CD4-positive, alpha-beta memory T cell (primary cell): ENCODE measurements around the gene USH1G. TPM values are rescaled to one million over a fixed set of nuclear protein-coding genes. Genes with fewer than 3 reads are reported as not detected.
"Not testable (repeated sequence)": the region's sequence is repeated elsewhere in the genome, so short reads cannot be mapped to it uniquely, and the experiment has no call there.

Experiments used
- CTCF ChIA-PET: fragments of 350-600 bp; sonication (Branson Sonifier 250); formaldehyde crosslinking; loops from one replicate; lab custom pipeline; 2021; ENCODE audit warnings: inconsistent platforms; ENCODE audit not compliant: partially characterized antibody; lab: Charles Lee
- POLR2A ChIA-PET: fragments of 350-600 bp; sonication (Branson Sonifier 250); formaldehyde crosslinking; loops from one replicate; lab custom pipeline; 2021; ENCODE audit not compliant: partially characterized antibody; lab: Charles Lee
- DNase-seq, 5 donors: peaks; one replicate each; pipeline versions ENCODE4 v3.0.0 to v3.0.0-alpha.2; 2020 to 2022; ENCODE audit warnings: mixed read lengths in 1 of 5
- H3K27ac ChIP-seq: one replicate; pipeline ENCODE4 v1.7.0; 2013; ENCODE audit warnings: low read depth, low read length
- H3K27me3 ChIP-seq: 2 replicates; pipeline ENCODE4 v1.7.0; 2013; ENCODE audit warnings: mild to moderate bottlenecking, low read length, moderate library complexity; ENCODE audit not compliant: insufficient read depth
- H3K36me3 ChIP-seq: 2 replicates; pipeline ENCODE4 v1.7.0; 2013; ENCODE audit warnings: mild to moderate bottlenecking, low read length, moderate library complexity; ENCODE audit not compliant: insufficient read depth
- H3K4me1 ChIP-seq: 2 replicates; pipeline ENCODE4 v1.7.0; 2013; ENCODE audit warnings: mild to moderate bottlenecking, low read length, moderate library complexity; ENCODE audit not compliant: insufficient read depth
- H3K4me3 ChIP-seq, 2 donors: one replicate each; pipeline ENCODE4 v1.7.0; 2013; ENCODE audit warnings: low read length in 2 of 2, mild to moderate bottlenecking in 1 of 2
- H3K9me3 ChIP-seq, 2 donors: one replicate each; pipeline ENCODE4 v1.7.0; 2013; ENCODE audit warnings: low read length in 2 of 2, control low read depth in 1 of 2; ENCODE audit not compliant: control insufficient read depth in 1 of 2
- H3K27ac Mint-ChIP-seq, 7 donors: one replicate each; pipeline ENCODE4 v1.8.0; 2020 to 2021; ENCODE audit warnings: mixed read lengths in 7 of 7, mild to moderate bottlenecking in 6 of 7, inconsistent platforms in 3 of 7, moderate library complexity in 3 of 7
- H3K27me3 Mint-ChIP-seq, 2 donors: one replicate each; pipeline ENCODE4 v1.8.0; 2020 to 2021; ENCODE audit warnings: mixed read lengths in 2 of 2
- H3K36me3 Mint-ChIP-seq, 2 donors: one replicate each; pipeline ENCODE4 v1.8.0; 2020 to 2021; ENCODE audit warnings: mixed read lengths in 2 of 2, inconsistent platforms in 1 of 2, mild to moderate bottlenecking in 1 of 2
- H3K4me1 Mint-ChIP-seq, 4 donors: one replicate each; pipeline ENCODE4 v1.8.0; 2020 to 2021; ENCODE audit warnings: mixed read lengths in 4 of 4, mild to moderate bottlenecking in 1 of 4
- H3K4me3 Mint-ChIP-seq, 8 donors: one replicate each; pipeline ENCODE4 v1.8.0; 2020 to 2021; ENCODE audit warnings: mixed read lengths in 8 of 8, mild to moderate bottlenecking in 7 of 8, moderate library complexity in 6 of 8, inconsistent platforms in 3 of 8
- H3K9me3 Mint-ChIP-seq, 8 donors: one replicate each; pipeline ENCODE4 v1.8.0; 2020 to 2021; ENCODE audit warnings: mixed read lengths in 8 of 8, mild to moderate bottlenecking in 5 of 8, inconsistent platforms in 3 of 8, moderate library complexity in 1 of 8
- intact Hi-C: fragments of 100-400 bp; cut with micrococcal nuclease; formaldehyde crosslinking; loops from one replicate; pipeline ENCODE4 v1.15.1; 2023
- polyA plus RNA-seq, 2 donors: library from polyadenylated mRNA; unstranded; fragments of 300-500 nt; fragmentation: Illumina TruSeq; gene quantifications; one replicate each; pipeline ENCODE4 v1.2.3, GENCODE V29; 2021
- total RNA-seq, 2 experiments: library from RNA; stranded (reverse); gene quantifications; one replicate each; pipeline ENCODE4 v1.2.3, GENCODE V29; 2021

The USH1G gene
- total and polyA plus RNA-seq, 4 experiments from 2014 or later = not detected

DNA sequence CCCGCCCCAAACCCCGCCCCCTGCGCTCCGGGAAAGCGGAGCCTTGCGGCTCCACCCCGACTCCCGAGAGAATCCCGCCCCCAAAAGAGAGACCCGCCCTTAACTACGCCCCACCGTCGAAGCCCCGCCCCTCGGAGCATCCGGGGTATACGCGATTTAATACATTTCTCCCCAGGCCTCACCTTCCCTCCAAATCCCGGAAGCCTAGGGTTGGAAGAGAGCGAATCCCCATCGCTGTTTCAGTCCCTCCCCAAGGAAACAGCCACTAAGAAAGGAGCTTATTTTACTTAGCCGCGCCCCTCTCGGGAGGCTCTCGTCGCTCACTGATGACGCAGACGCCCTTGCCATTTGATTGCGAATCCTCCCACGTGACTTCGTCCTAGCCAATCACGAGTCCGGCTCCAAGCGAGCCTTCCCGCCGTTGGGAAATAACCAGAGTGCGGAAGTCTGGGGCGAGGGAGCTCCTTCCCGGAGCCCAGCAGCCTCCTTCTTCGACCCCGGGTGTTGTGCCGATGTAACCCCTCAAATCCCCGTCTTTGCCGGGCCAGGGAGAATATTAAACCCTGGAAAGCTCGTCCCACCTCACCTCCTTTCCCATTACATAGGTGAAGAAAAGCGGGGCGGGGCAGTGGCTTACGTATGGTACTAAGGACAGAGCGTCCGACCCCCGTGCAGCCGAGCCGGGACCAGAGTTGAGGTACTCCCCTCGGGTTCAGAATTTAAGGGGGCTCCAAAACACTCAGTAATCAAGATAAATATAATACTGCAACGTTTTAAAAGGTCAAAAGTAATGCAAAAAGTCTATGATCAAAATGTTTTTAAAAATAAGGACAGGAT is 49.8 kb downstream of the USH1G start:
- Histone ChIP-seq H3K36me3 (no peaks in the 10 kb centered on the region), H3K4me3 (peak overlapping the region; percentile 79 to 84), H3K4me1 (peaks cover 22% of the 10 kb centered on the region), H3K27me3 (no peaks in the 10 kb centered on the region), H3K9me3 (no peaks in the 10 kb centered on the region), H3K27ac (peak overlapping the region; percentile 90)
- CTCF ChIA-PET = interaction anchor here (0.7 to 1.6 kb wide), 10 partner anchors 9 to 216 kb away, joined by 3 to 11 read pairs (median 4); partner anchors contain the start of gene RAB37
- H3K36me3 Mint-ChIP-seq = no peaks in the 10 kb centered on the region
- no peaks in the 10 kb centered on the region for H3K27me3 Mint-ChIP-seq
- POLR2A ChIA-PET = interaction anchor here (0.7 to 3.5 kb wide), 26 partner anchors 8 to 794 kb away, joined by 3 to 20 read pairs (median 6); partner anchors contain the start of genes GGA3, GRB2, HID1 and MIF4GD
- H3K9me3 Mint-ChIP-seq = peaks cover 0 to 2% (median 0%) of the 10 kb centered on the region in 8 donors
- peaks cover 10 to 27% (median 17%) of the 10 kb centered on the region in 4 donors for H3K4me1 Mint-ChIP-seq
- DNase-seq = peak; percentile 97 to 100 (median 99)
- intact Hi-C loops = loop anchor here (1.0 to 5.0 kb wide), 4 partner anchors 21 to 416 kb away; partner anchors contain the start of genes NHERF1 and SLC25A19
- peak overlapping the region; percentile 90 to 98 (median 98) for H3K27ac Mint-ChIP-seq
- H3K4me3 Mint-ChIP-seq = peak overlapping the region; percentile 87 to 98 (median 94)

DNA sequence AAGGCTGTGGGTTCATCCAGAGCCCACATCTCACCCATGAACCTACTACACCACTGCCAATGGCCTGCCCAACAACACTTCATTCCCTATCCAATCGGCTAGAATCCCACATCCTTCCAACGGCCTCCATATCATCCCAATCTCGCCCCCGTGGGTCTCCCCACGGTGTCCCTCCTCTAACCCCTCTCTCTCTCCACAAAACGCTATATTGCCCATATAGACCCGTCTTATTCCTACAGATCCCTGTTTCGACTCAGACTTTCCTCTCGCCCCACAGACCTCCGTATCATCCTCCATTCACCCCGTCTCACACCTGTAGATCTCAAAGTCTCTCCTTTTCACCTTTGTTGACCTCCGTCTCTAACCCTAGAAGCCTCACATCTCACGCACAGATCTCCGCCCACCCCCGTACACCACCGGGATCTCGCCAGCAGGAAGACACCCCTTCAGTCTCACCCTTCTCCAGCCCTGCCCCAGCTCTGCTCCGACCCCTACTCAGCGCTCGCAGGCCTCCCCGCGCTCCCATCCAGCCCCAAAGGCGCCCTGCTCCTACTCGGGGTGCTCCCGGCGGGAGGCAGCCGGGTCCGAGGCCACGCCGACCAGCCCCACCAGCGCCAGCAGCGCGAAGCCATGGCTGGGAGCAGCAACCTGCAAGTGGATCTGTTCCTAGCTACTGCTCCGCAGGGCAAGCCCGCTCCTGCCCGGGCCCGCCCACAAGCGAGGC is 50.6 kb downstream of the USH1G start, which contains the start of gene FDXR:
Gene FDXR, minus strand, starts transcription at position 682 of the 724 bp plus-strand sequence. Its CDS starts 50 bp downstream, at position 632.
- Histone ChIP-seq H3K4me3 (peak within 1 kb of the TSS; percentile 79 to 84), H3K27ac (peak within 1 kb of the TSS; percentile 90), H3K36me3 (no peaks in the 10 kb centered on the region), H3K27me3 (no peaks in the 10 kb centered on the region), H3K9me3 (no peaks in the 10 kb centered on the region), H3K4me1 (peaks cover 22% of the 10 kb centered on the region)
- ChIA-PET CTCF (interaction anchor here (1.0 to 1.6 kb wide), 11 partner anchors 8 to 215 kb away, joined by 3 to 11 read pairs (median 4); partner anchors contain the start of gene RAB37), POLR2A (interaction anchor here (0.7 to 3.5 kb wide), 25 partner anchors 8 to 794 kb away, joined by 3 to 20 read pairs (median 6); partner anchors contain the start of genes GGA3, GRB2, HID1 and MIF4GD)
- Mint-ChIP-seq H3K4me1 (peaks cover 10 to 27% (median 17%) of the 10 kb centered on the region in 4 donors), H3K27ac (peak within 1 kb of the TSS; percentile 90 to 98 (median 98)), H3K36me3 (no peaks in the 10 kb centered on the region), H3K27me3 (no peaks in the 10 kb centered on the region), H3K4me3 (peak within 1 kb of the TSS; percentile 87 to 98 (median 94)), H3K9me3 (peaks cover 0 to 2% (median 0%) of the 10 kb centered on the region in 8 donors)
- intact Hi-C loops = loop anchor here (1.0 to 5.0 kb wide), 4 partner anchors 20 to 417 kb away; partner anchors contain the start of genes NHERF1 and SLC25A19
- no peak for DNase-seq

DNA sequence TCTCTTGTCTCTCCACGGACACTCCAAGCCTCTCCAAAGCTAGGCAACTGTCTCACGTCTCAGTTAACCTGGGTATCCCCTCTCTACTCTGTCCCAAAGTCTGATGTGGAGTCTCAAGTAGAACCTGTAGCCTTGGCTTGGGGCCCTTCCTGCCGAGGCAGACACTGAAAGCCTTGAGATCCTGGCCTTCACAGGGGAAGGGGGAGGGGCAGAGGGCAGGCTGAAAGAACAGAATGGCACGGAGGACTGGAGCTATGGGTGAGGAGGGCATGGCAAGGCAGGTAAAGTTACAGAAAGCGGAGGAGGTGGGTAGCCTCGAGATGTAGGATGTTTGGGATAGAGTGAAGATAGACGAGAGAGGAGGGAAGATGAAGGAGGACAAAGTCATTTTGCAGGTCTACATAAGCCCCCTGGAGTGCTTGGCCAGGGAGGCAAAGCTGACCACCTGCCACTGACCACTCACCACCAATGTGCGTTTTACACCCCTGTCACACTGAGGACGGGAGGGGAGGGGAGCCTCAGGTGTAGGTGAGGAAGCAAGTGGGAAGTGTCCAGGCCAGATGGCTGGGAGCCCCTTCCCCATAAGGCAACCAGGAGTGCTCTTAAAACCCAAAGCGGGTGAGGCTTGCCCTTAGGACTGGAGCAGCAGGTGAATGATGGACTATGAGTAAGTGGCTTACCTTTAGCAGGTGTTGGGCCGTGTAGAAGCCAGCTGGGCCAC is 51.5 kb downstream of the USH1G start:
- Mint-ChIP-seq H3K27ac (peak overlapping the region in 2 of 7 donors; percentile 60 to 92), H3K36me3 (no peaks in the 10 kb centered on the region), H3K4me1 (peaks cover 10 to 27% (median 17%) of the 10 kb centered on the region in 4 donors), H3K4me3 (peak overlapping the region; percentile 12 to 92 (median 67)), H3K27me3 (no peaks in the 10 kb centered on the region), H3K9me3 (peaks cover 0 to 2% (median 0%) of the 10 kb centered on the region in 8 donors)
- Histone ChIP-seq H3K27ac (no peak overlapping the region), H3K9me3 (no peaks in the 10 kb centered on the region), H3K27me3 (no peaks in the 10 kb centered on the region), H3K4me3 (no peak overlapping the region), H3K4me1 (peaks cover 22% of the 10 kb centered on the region), H3K36me3 (no peaks in the 10 kb centered on the region)
- intact Hi-C loops = loop anchor here (5.0 kb wide), 1 partner anchor 161 kb away; no protein-coding TSS in a partner anchor
- DNase-seq = no peak
- ChIA-PET POLR2A (interaction anchor here (1.5 to 2.4 kb wide), 4 partner anchors 24 to 418 kb away, joined by 4 to 12 read pairs (median 8); partner anchors contain the start of gene SLC25A19), CTCF (interaction anchor here (0.5 to 2.0 kb wide), 5 partner anchors 10 to 404 kb away, joined by 3 to 7 read pairs (median 4); no protein-coding TSS in a partner anchor)

DNA sequence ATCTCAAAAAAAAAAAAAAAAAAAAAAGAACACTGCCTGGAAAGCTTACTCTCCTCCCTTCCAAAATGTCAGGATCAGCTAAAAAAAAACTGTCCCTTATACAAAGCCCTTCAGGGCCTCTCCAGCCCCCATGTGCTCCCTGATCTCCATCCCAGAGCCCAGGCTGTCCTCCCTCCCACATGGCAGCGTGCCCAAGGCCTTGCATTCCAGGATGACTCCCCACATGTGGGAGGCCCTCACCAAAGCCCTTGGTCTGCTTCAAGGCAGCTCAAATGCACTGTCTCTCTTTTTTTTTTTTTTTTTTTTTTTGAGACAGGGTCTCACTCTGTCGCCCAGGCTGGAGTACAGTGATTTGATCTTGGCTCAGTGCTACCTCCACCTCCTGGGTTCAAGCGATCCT is 52.5 kb downstream of the USH1G start:
- Histone ChIP-seq H3K9me3 (no peaks in the 10 kb centered on the region), H3K4me1 (peaks cover 22% of the 10 kb centered on the region), H3K27ac (no peak overlapping the region), H3K36me3 (no peaks in the 10 kb centered on the region), H3K27me3 (no peaks in the 10 kb centered on the region), H3K4me3 (no peak overlapping the region)
- intact Hi-C loops = loop anchor here (5.0 kb wide), 1 partner anchor 162 kb away; no protein-coding TSS in a partner anchor
- ChIA-PET CTCF (interaction anchor here (0.7 to 3.1 kb wide), 5 partner anchors 9 to 213 kb away, joined by 3 to 12 read pairs (median 6); partner anchors contain the start of gene GRIN2C), POLR2A (interaction anchor here (2.4 kb wide), 1 partner anchor 129 kb away, joined by 11 read pairs; no protein-coding TSS in a partner anchor)
- no peak for DNase-seq
- Mint-ChIP-seq H3K27me3 (no peaks in the 10 kb centered on the region), H3K27ac (no peak overlapping the region), H3K4me3 (no peak overlapping the region), H3K9me3 (peaks cover 0 to 2% (median 0%) of the 10 kb centered on the region in 8 donors), H3K4me1 (peaks cover 10 to 27% (median 17%) of the 10 kb centered on the region in 4 donors), H3K36me3 (no peaks in the 10 kb centered on the region)

DNA sequence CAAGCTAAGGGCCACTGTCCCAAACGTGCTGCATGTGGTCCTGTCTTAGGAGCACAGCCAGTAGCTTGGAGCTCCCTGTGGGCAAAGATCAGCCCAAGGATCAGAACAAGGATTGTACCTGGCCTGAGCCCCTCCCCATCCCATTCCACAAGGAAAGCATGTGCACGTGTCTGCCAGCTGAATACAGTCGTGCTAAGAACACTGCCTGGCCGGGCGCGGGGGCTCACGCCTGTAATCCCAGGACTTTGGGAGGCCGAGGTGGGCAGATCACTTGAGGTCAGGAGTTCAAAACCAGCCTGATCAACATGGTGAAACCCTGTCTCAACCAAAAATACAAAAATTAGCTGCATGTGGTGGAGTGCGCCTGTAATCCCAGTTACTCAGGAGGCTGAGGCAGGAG is 53.0 kb downstream of the USH1G start:
- DNase-seq, H3K36me3 Mint-ChIP-seq, H3K36me3 ChIP-seq, H3K4me3 Mint-ChIP-seq, H3K27me3 Mint-ChIP-seq, H3K4me3 ChIP-seq, H3K27ac Mint-ChIP-seq, H3K27me3 ChIP-seq, H3K27ac ChIP-seq, POLR2A ChIA-PET, H3K9me3 Mint-ChIP-seq, H3K9me3 ChIP-seq: not testable (repeated sequence)
- H3K4me1 Mint-ChIP-seq = peaks cover 12 to 31% (median 18%) of the 10 kb centered on the region in 4 donors
- CTCF ChIA-PET = interaction anchor here (0.7 to 3.1 kb wide), 4 partner anchors 10 to 212 kb away, joined by 3 to 12 read pairs (median 8); partner anchors contain the start of gene GRIN2C
- peaks cover 22% of the 10 kb centered on the region for H3K4me1 ChIP-seq
- intact Hi-C loops = loop anchor here (5.0 kb wide), 1 partner anchor 162 kb away; no protein-coding TSS in a partner anchor

DNA sequence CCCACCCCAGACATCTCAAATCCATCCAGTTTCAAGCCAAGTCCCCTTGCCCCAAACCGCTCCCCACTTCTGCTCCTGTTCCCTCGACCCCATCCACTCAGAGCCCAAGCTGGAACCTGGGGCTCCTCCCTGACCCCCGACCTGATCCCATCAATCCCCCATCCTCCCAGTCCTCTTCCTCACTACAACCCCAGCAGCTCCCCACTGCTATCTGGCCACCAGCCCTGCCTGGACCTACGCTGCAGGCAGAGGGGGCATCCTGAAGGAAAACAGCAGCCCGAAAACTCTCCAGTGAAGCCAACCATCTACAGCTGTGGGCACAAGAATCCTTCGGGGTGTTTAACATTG is 54.2 kb downstream of the USH1G start:
- H3K27ac ChIP-seq = no peak overlapping the region
- intact Hi-C loops = no loop called here
- no peak overlapping the region for H3K4me3 Mint-ChIP-seq
- peaks cover 23% of the 10 kb centered on the region for H3K4me1 ChIP-seq
- H3K4me3 ChIP-seq = no peak overlapping the region
- no peaks in the 10 kb centered on the region for H3K27me3 ChIP-seq
- no peak for DNase-seq
- H3K36me3 ChIP-seq = no peaks in the 10 kb centered on the region
- H3K4me1 Mint-ChIP-seq = peaks cover 13 to 33% (median 19%) of the 10 kb centered on the region in 4 donors
- CTCF ChIA-PET = interaction anchor here (1.0 to 3.1 kb wide), 3 partner anchors 9 to 212 kb away, joined by 3 to 12 read pairs (median 9); partner anchors contain the start of gene GRIN2C
- peaks cover 0 to 2% (median 0%) of the 10 kb centered on the region in 8 donors for H3K9me3 Mint-ChIP-seq
- POLR2A ChIA-PET = no interaction called here
- H3K36me3 Mint-ChIP-seq = peaks cover 0 to 3% of the 10 kb centered on the region in 2 donors
- peaks cover 0 to 2% of the 10 kb centered on the region in 2 donors for H3K27me3 Mint-ChIP-seq
- no peak overlapping the region for H3K27ac Mint-ChIP-seq
- H3K9me3 ChIP-seq = no peaks in the 10 kb centered on the region
